Placental pericyte (primary cell): Measurements from ENCODE around the gene RUBCNL. TPM values are rescaled to one million over a fixed set of nuclear protein-coding genes. Genes with fewer than 3 reads are reported as not detected.

Source experiments
- small RNA-seq: library from RNA; depleted of rRNA; stranded (forward); fragments of <200 nt; gene quantifications from one replicate; pipeline ENCODE3, GENCODE V24; 2012; ENCODE audit warnings: low replicate concordance
- total RNA-seq: library from RNA; depleted of rRNA; stranded (reverse); fragments of >200 nt; gene quantifications from 2 replicates; pipeline ENCODE4 v1.2.3, GENCODE V29; 2012

The RUBCNL gene
- under 0.01 and 0.57 TPM in 2 replicates for total RNA-seq

GRCh38 chr13:46387064-46387851 is at the start of gene RUBCNL:
TSS of gene RUBCNL (minus strand) at chr13:46387252. CDS start at chr13:46372475, 14,777 bp downstream.

Small RNA genes within 50 kb of the gene (small RNA-seq; reads per million reads assigned to genes)
- gene RNU2-6P (514 reads per million, percentile 99 among the genes with 10 or more reads in this experiment), gene RNU6-68P (not detected)

Other genes with a start within 250 kb of the RUBCNL start
- gene LCP1, start 205.1 kb downstream of the RUBCNL start, total RNA-seq = 4.8 and 43.2 TPM in 2 replicates
- not detected in 2 replicates for gene LRRC63, start 175.3 kb downstream of the RUBCNL start, total RNA-seq
- gene LRCH1, start 165.9 kb upstream of the RUBCNL start, total RNA-seq = 6.1 and 14.6 TPM in 2 replicates